DMS153 treated with DMSO at 0.1 percent for 48 hours (cell line): ENCODE results near the gene UPF3A.
A peak's percentile ranks its signal among the peaks of the same experiment; 100 is the strongest.
"Not testable (repeated sequence)": the region's sequence is repeated elsewhere in the genome, so short reads cannot be mapped to it uniquely, and the experiment has no call there.

Experiments
- DNase-seq: peaks from one replicate; lab custom pipeline; 2025; ENCODE audit not compliant: unreplicated experiment; lab: John Stamatoyannopoulos, UW

Gene UPF3A, protein sequence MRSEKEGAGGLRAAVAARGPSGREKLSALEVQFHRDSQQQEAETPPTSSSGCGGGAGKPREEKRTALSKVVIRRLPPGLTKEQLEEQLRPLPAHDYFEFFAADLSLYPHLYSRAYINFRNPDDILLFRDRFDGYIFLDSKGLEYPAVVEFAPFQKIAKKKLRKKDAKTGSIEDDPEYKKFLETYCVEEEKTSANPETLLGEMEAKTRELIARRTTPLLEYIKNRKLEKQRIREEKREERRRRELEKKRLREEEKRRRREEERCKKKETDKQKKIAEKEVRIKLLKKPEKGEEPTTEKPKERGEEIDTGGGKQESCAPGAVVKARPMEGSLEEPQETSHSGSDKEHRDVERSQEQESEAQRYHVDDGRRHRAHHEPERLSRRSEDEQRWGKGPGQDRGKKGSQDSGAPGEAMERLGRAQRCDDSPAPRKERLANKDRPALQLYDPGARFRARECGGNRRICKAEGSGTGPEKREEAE

DNA sequence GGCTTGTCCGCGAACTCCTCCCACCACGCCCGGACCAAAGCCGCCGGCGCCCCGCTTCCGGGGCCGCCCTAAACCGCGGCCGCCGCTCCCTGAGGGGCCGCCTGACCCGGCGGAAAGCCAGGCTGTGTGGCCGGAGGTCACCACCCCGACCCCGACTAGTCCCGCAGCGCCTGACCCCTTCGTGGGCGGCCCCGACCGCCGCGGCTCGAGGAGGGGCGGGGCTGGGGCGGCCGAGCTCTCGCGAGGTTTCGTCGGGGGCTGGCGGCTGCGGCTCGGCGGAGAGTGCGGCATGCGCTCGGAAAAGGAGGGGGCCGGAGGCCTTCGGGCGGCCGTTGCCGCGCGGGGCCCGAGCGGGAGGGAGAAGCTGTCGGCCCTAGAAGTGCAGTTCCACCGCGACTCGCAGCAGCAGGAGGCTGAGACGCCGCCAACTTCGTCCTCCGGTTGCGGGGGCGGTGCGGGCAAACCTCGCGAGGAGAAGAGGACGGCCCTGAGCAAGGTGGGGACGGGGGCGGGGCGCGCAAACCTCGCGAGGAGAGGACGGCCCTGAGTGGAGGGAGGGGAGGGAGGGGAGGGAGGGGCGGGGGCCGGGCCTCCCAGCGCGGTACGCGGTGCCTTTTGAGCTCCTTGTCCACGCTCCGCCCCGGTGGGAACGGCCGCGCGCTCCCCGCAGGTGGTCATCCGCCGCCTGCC, at the start of gene UPF3A:
TSS of gene UPF3A (plus strand) at position 251 of the 690 bp plus-strand sequence. CDS start at position 290, 39 bp downstream.
- peak; percentile 65 for DNase-seq

DNA sequence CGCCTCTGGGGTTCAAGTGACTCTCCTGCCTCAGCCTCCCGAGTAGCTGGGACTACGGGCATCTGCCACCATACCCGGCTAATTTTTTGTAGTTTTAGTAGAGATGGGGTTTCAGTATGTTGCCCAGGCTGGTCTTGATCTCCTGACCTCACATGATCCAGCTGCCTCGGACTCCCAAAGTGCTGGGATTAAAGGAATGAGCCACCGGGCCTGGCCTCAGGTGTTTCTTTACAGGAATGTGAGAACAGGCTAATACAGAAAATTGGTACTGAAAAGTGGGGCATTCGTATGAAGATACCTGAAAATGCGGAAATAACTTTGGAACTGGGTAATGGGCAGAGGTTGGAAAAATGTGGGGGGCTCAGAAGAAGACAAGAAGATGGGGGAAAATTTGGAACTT, 49.5 kb upstream of the UPF3A start:
- DNase-seq: no peak

DNA sequence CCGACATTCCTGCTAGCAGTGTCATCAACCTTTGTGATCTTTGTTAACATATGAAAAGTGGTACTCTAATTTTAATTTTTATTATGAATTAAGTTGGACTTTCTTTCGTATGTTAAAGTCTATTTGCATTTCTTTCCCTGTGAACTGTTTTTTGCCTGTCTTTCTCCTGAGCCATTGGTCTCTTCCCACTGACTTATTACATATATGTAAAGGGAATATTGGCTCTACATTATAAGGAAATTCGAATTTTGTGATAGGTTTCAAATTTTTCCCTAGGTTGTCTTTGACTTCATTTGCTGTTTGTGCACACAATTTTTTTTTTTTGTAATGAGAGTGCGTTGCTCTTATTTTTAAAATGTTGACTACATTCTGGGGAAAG, 47.1 kb upstream of the UPF3A start:
- DNase-seq: no peak

- peak; percentile 81 for DNase-seq
Measured at GRCh38 chr13:114234645-114235421, 46.6 kb upstream of the UPF3A start, which contains the start of gene CDC16. CDC16 (plus strand) TSS chr13:114234897; CDS start chr13:114235085, 188 bp downstream.

DNA sequence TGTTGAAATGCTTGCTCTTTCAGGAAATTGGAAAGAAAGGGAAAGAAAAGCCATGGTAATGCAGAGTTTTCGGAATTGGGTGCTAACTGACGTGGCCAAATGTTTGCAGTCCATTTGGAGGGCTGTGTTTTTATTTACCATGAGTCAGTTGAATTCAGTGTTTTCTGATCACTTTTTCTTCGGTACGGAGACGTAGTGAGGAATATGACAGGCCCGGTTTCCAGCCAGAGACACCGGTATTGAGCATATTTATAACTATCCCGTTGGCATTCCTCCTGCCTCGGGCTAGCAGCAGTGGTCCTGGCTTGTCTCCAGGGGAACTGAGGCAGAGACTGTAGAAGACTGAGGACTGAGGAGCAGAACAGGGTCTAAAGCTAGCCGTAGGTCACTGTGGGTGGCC, 45.7 kb upstream of the UPF3A start:
- DNase-seq: no peak

DNA sequence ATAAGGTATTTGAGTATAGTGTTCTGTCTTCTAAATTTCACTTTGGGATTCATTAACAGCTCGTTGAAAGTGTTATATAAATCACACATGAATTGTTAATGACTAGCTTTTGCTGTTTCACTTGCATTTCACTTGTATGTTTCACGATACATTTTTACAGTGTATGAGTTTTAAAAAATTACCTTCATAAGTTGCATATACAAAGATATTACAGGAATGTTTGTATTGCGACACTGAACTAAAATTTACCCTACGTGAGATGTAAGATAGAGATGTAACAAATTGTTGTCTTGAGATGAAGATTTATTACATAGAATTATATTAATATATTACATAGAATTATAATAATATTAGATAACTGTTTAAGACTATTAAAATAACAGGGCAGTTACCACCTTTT, 45.2 kb upstream of the UPF3A start:
- no peak for DNase-seq

DNA sequence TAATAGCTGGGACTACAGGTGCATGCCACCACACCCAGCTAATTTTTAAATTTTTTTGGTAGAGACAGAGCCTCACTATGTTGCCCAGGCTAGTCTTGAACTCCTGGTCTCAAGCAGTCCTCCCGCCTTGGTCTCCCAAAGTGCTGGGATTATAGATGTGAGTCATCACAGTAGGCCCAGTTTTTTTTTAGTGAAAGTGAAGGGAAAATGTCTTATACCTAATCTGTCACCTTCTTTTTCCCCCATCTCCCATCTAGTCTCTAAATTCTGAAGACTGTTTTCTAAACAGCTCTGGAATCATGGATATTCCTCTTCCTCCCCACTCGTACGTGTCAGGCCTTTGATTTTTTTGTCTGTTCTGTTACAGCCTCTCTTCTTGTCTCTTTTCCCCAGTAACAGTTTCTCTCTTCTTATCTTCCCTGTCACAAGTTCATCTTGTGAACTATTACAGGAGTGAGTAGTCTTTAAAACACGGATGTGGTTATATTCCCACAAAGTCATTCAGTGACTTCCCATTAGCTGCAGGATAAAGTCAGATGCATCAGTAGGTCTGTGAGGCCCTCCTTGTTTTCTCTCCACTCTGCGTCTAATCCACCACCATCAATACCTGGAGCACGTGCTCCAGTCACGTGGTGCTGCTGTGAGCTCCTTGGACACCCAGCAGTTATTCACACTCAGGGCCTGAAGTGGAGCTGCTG, 43.8 kb upstream of the UPF3A start:
- DNase-seq: no peak

DNA sequence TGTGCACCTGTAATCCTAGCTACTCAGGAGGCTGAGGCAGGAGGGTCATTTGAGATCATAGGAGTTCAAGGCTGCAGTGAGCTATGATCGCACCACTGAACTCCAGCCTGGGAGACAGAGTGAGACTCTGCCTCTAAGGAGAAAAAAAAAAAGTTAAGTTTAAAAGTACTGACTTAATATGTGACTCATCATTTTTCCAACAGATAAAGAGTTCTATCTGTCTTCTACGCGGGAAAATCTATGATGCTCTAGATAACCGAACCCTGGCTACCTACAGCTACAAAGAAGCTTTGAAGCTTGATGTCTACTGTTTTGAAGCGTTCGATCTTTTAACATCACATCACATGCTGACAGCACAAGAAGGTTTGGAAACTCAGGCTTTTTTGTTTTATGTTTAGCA, 39.5 kb upstream of the UPF3A start:
- DNase-seq: no peak

DNA sequence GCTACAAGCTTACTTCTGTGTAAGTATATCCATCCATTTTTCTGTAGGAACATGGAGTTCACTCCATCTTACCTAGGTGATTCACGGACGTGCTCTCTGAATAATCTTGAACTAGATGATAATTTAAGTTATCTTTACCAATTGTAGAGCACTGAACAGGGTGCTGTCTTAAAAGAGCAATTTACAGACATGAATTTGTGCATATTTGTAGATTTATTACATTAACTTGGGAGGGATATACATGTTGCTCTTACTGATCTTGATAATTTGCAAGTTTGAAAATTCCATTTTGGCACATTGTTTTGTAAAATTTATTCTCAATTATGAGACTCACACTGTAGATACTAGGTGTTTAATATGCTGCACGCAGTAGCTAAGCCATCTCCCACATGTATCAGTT, 37.4 kb upstream of the UPF3A start:
- DNase-seq: no peak

- DNase-seq: no peak
Measured at GRCh38 chr13:114244637-114245036, 36.8 kb upstream of the UPF3A start.

DNA sequence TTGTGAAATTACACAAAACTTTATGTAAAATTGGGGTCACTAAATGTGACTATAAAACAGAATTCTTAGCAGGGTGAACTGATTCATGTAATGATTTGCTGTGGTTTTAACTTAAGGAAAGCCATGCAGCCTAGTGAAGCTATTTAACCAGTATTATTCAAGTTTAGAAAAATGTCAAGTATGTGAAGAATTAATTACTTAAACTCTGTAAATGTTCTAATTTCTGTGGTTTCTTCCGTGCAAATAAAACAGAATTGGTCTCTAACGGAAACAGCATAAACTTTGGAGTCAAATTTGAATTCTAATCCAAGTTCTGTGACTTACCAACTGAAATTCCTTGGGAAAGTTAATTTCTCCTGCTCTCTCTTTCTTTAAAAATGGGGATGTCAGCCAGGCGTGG, 33.4 kb upstream of the UPF3A start:
- DNase-seq: no peak

- no peak for DNase-seq
Measured at GRCh38 chr13:114249077-114249476, 32.3 kb upstream of the UPF3A start.

- DNase-seq: not testable (repeated sequence)
Measured at GRCh38 chr13:114251639-114252440, 29.6 kb upstream of the UPF3A start.

DNA sequence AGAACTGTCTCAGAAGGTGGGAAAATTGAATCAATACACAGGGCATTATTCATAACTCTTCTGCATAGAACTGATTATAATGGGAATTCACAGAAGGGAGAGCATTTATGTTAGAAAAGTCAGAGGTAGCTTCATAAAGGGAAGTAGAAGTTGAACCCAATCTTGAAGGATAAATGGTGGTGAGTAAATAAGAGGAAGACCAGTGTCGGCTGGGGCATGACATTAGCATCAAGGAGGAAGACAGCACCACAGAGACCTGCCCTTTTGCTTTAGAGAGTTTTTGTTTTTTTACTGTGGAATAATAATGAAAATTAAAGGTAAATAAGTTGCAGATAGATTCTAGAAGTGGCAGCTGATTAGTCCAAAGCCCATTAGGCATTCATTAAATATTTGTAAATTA, 24.9 kb upstream of the UPF3A start:
- DNase-seq: no peak

DNA sequence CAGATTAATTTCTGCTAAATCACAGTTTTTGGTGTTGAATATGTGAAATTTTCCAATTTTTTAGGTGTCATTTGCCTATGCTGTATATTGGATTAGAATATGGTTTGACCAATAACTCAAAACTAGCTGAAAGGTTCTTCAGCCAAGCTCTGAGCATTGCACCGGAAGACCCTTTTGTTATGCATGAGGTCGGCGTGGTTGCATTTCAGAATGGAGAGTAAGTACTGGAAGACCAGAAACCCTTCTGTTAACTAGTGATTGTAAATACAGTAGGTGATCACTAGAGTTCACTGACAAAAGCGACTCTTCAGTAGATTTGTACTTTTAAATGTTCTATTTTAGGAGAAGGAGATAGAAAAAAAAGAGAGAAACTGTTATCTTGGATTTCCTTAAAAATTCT, 24.4 kb upstream of the UPF3A start:
- DNase-seq: no peak

DNA sequence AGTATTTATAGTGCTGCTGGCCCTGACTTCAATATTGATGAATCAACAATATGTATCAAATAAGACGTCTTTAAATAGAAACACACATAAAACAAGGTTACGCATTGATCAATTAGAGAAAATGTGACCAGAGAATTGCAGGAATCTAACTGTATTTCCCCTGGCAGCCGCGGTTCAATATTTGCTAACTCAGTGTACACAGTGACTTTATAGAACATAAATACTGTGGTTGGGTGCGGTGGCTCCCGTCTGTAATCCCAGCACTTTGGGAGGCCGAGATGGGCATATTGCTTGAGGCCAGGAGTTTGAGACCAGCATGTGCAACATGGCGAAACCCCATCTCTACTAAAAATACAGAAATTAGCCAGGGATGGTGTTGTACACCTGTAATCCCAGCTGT, 22.8 kb upstream of the UPF3A start:
- DNase-seq: peak; percentile 22

DNA sequence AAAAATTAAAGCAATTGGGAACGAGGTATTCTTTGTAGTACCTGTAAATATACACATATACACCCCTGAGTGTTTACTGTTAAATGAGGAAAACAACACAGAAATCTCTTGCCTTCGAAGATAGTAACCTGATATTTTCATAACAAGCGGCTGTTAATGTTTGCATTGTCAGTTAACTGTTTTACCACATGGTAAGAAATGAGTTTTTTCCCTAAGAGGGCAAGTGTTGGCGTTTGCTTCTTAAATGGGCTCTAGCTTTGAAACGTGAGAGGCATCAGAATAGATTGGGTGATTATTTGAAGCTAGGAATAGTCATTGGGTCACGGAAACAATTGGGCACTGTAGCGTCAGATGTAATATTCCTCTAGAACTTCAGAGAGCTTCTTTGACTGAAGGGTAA, 22.0 kb upstream of the UPF3A start:
- DNase-seq: no peak

DNA sequence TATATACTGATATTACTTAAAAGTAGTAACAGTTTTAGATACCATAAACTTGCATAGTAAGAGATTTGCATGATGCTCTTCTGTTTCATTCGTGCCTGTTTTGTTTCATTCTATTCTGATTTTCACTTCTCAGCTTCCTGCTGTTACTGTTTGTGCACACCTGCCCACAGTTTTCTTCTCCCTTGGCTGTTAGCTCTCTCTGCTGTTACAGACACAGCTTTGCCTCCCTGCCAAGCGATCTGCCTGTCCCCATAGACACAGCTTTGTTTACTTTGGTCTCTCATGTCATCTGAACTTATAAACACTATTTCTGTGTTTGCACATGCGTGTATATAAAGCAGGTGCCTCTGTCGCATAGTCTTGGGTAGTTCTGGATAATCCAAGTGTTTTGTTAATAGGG, 21.4 kb upstream of the UPF3A start:
- DNase-seq: peak; percentile 90

GRCh38 chr13:114260814-114261213, 20.6 kb upstream of the UPF3A start:
- DNase-seq: no peak

DNA sequence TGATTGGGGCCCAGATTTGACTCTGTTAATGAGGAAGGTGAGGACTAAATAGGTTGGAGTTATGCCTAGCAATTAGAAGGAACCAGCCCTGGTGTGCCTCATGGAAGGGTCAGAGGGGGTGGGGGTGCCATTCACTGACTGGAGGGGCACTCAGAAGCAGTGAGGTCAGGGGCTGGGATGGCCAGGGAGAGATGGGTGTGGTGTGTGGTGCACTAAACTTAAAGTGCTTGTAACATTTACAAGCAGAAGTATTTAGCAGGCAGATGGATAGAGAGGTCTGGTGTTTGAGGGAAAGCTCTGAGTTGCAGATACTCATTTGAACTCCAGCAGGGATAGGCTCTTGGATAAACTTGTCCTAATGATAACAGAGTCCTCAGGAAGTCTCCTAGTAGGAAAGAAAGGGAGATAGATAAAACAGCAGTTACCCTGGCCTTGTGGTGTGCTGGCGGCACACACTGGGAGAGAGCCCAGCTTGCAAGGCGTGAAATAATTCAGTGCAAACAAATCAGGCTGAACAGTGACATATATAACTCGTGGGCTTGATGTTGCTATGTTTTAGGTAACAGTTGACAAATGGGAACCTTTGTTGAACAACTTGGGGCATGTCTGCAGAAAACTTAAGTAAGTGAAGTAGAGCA, 20.0 kb upstream of the UPF3A start:
- no peak for DNase-seq
